HG03175 (cell line): ENCODE results near the gene CNTN2.

Experiments
- ATAC-seq: cut with Tn5 transposase; IDR thresholded peaks from one replicate; pipeline ENCODE4 v1.9.1; 2021; ENCODE audit warnings: mild to moderate bottlenecking, moderate library complexity; ENCODE audit not compliant: unreplicated experiment

The CNTN2 gene

GRCh38 chr1:205054013-205054412 lies 11.0 kb downstream of the CNTN2 start:
- ATAC-seq = no peak

GRCh38 chr1:205056188-205056611 lies 13.2 kb downstream of the CNTN2 start:
- no peak for ATAC-seq

GRCh38 chr1:205056956-205057568 lies 14.1 kb downstream of the CNTN2 start:
- ATAC-seq = no peak

- no peak for ATAC-seq
These were observed 15.0 kb downstream of the CNTN2 start for GRCh38 chr1:205057808-205058575.

GRCh38 chr1:205058853-205059252 lies 15.8 kb downstream of the CNTN2 start:
- no peak for ATAC-seq

- ATAC-seq = no peak
These were observed 16.6 kb downstream of the CNTN2 start for GRCh38 chr1:205059660-205060059.

- ATAC-seq = no peak
These were observed 17.7 kb downstream of the CNTN2 start for GRCh38 chr1:205060746-205061145.

- ATAC-seq = no peak
These were observed 18.2 kb downstream of the CNTN2 start for GRCh38 chr1:205061227-205061626.

- no peak for ATAC-seq
These were observed 18.7 kb downstream of the CNTN2 start for GRCh38 chr1:205061665-205062069.

GRCh38 chr1:205062319-205062718 lies 19.3 kb downstream of the CNTN2 start:
- no peak for ATAC-seq

- no peak for ATAC-seq
These were observed 19.9 kb downstream of the CNTN2 start for GRCh38 chr1:205062895-205063294.

GRCh38 chr1:205064301-205064700 lies 21.3 kb downstream of the CNTN2 start:
- ATAC-seq = no peak

GRCh38 chr1:205064741-205065316 lies 21.8 kb downstream of the CNTN2 start:
- no peak for ATAC-seq

GRCh38 chr1:205065666-205066065 lies 22.7 kb downstream of the CNTN2 start:
- no peak for ATAC-seq

- no peak for ATAC-seq
These were observed 23.3 kb downstream of the CNTN2 start for GRCh38 chr1:205066141-205066818.

- no peak for ATAC-seq
These were observed 24.0 kb downstream of the CNTN2 start for GRCh38 chr1:205067031-205067430.

- no peak for ATAC-seq
These were observed 25.0 kb downstream of the CNTN2 start for GRCh38 chr1:205068001-205068400.

- no peak for ATAC-seq
These were observed 25.5 kb downstream of the CNTN2 start for GRCh38 chr1:205068457-205069040.

GRCh38 chr1:205069371-205070125 lies 26.5 kb downstream of the CNTN2 start:
- ATAC-seq = no peak

- ATAC-seq = no peak
These were observed 28.0 kb downstream of the CNTN2 start for GRCh38 chr1:205071028-205071409.

GRCh38 chr1:205071801-205072200 lies 28.8 kb downstream of the CNTN2 start:
- no peak for ATAC-seq
